Measurements from ENCODE around the gene CREB3L2.

GRCh38 chr7:137964824-137965545 is 36.9 kb downstream of the CREB3L2 start:
- TF ChIP-seq ZNF274 (IDR thresholded peaks at IDR 0.05; ENCODE audit: low read length), result no peak
- TF ChIP-seq ZNF274 (tag by site-specific recombination; IDR thresholded peaks at IDR 0.05; ENCODE audit: borderline replicate concordance), result no peak
- TF ChIP-seq CTCF (tag by site-specific recombination; IDR thresholded peaks at IDR 0.05), result no peak
- no peak for TF ChIP-seq GLI4 (tag by site-specific recombination; IDR thresholded peaks at IDR 0.05)
- no peak for TF ChIP-seq ZNF701 (tag by site-specific recombination; IDR thresholded peaks at IDR 0.05)
- TF ChIP-seq ZBTB11 (tag by site-specific recombination; conservative IDR thresholded peaks at IDR 0.05; ENCODE audit: low read depth), result no peak
- no peak for TF ChIP-seq ZNF521 (tag by site-specific recombination; IDR thresholded peaks at IDR 0.05)
- no peak for TF ChIP-seq SALL2 (tag by site-specific recombination; IDR thresholded peaks at IDR 0.05; ENCODE audit: borderline replicate concordance)
- no peak for TF ChIP-seq ZFP37 (tag by site-specific recombination; IDR thresholded peaks at IDR 0.05)
- TF ChIP-seq, protein P1, sequence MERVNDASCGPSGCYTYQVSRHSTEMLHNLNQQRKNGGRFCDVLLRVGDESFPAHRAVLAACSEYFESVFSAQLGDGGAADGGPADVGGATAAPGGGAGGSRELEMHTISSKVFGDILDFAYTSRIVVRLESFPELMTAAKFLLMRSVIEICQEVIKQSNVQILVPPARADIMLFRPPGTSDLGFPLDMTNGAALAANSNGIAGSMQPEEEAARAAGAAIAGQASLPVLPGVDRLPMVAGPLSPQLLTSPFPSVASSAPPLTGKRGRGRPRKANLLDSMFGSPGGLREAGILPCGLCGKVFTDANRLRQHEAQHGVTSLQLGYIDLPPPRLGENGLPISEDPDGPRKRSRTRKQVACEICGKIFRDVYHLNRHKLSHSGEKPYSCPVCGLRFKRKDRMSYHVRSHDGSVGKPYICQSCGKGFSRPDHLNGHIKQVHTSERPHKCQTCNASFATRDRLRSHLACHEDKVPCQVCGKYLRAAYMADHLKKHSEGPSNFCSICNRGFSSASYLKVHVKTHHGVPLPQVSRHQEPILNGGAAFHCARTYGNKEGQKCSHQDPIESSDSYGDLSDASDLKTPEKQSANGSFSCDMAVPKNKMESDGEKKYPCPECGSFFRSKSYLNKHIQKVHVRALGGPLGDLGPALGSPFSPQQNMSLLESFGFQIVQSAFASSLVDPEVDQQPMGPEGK (tag by site-specific recombination; IDR thresholded peaks at IDR 0.05), result no peak
- TF ChIP-seq, protein P2, sequence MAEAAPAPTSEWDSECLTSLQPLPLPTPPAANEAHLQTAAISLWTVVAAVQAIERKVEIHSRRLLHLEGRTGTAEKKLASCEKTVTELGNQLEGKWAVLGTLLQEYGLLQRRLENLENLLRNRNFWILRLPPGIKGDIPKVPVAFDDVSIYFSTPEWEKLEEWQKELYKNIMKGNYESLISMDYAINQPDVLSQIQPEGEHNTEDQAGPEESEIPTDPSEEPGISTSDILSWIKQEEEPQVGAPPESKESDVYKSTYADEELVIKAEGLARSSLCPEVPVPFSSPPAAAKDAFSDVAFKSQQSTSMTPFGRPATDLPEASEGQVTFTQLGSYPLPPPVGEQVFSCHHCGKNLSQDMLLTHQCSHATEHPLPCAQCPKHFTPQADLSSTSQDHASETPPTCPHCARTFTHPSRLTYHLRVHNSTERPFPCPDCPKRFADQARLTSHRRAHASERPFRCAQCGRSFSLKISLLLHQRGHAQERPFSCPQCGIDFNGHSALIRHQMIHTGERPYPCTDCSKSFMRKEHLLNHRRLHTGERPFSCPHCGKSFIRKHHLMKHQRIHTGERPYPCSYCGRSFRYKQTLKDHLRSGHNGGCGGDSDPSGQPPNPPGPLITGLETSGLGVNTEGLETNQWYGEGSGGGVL (tag by site-specific recombination; IDR thresholded peaks at IDR 0.05), result no peak
